GM04503 (cell line): ENCODE data around the gene SRP68.
"Not testable (repeated sequence)": the region's sequence is repeated elsewhere in the genome, so short reads cannot be mapped to it uniquely, and the experiment has no call there.

Experiments
- DNase-seq: peaks from one replicate; pipeline ENCODE4 v3.0.0-alpha.2; 2012; ENCODE audit warnings: low read depth

The SRP68 gene

DNA sequence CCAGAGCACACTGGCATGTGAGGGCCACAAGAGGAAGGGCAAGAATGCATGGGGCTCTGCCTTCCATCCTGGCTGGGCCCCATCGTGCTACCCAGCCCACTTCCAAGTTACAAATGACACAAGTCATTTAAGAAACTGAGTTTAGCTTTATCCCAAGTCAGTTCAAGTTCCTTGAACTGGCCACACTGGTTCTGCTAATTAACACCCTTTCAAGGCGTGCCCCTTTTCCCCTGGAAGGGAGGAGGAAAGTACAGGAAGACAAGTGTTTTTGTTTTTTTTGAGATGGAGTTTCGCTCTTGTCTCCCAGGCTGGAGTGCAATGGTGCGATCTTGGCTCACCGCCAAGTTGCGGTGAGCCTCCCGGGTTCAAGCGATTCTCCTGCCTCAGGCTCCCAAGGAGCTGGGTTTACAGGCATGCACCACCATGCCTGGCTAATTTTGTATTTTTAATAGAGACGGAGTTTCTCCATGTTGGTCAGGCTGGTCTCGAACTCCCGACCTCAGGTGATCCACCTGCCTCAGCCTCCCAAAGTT, 27.8 kb downstream of the SRP68 start:
- not testable (repeated sequence) for DNase-seq

DNA sequence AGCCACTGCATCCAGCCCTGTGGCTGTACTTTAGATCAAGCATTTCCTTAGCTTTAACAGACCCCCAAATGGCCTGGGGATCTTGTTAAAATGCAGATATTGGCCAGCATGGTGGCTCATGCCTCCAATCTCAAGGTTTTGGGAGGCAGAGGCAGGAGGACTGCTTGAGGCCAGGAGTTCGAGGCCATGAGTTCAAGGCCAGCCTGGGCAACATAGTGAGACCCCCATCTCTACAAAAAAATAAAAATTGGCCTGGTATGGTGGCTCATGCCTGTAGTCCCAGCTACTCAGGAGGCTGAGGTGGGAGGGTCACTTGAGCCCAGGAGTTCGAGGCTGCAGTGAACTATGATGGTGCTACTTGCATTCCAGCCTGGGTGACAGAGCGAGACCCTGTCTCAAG, 29.4 kb downstream of the SRP68 start:
- DNase-seq: not testable (repeated sequence)

DNA sequence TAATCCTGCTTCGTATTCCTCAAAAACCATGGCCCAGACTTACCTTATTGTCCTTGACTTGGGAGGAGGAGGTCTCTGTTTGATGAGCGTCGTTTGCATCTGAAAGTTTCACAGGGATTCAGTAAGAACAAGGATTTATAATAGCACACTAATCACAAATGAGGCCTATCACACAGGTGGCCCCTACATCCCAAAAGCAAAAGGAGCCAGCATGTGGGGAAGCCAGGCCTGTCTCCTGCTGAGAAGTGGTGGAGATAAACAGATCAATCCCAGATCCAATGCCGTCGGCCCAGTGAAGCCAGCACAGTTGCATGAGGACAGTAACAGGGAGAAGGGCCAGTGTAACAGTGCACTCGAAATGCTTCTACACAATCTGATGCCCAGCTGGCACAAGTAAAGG, 31.9 kb downstream of the SRP68 start:
- DNase-seq: no peak

DNA sequence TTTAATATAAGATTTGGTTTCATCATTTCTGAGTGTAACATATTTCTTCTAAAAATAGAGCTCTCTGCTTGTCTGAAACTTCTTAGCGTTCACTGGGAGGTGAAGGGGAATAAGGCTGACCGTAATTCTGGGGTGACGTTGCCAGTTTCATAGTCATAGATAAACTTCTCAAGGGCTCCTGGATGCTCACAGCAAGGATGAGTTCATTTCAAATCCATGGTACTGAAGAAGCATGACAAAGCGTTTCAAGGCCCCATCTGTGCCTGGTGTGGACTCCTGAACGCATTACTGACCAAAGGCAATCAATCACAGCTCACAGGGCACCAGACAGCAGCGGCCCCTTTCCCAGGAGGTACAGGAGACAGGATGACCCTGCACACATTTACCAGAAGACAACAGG, 33.2 kb downstream of the SRP68 start:
- no peak for DNase-seq

DNA sequence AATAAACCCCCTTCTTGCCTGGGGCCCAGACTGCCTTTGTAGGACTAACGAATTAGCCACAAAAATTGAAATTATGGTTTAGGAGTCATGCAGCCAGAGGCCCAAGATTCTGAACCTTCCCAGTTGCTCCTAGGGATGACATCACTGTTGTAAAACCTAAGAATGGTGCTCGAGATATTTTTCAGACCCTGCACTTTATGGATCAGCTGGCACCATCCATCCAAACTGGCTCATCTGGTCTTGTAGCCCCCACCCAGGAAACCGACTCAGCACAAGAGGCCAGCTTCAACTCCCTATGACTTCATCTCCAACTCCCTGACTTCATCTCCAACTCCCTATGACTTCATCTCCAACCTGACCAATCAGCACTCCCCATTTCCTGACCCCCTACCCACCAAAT, 34.3 kb downstream of the SRP68 start:
- DNase-seq: no peak

DNA sequence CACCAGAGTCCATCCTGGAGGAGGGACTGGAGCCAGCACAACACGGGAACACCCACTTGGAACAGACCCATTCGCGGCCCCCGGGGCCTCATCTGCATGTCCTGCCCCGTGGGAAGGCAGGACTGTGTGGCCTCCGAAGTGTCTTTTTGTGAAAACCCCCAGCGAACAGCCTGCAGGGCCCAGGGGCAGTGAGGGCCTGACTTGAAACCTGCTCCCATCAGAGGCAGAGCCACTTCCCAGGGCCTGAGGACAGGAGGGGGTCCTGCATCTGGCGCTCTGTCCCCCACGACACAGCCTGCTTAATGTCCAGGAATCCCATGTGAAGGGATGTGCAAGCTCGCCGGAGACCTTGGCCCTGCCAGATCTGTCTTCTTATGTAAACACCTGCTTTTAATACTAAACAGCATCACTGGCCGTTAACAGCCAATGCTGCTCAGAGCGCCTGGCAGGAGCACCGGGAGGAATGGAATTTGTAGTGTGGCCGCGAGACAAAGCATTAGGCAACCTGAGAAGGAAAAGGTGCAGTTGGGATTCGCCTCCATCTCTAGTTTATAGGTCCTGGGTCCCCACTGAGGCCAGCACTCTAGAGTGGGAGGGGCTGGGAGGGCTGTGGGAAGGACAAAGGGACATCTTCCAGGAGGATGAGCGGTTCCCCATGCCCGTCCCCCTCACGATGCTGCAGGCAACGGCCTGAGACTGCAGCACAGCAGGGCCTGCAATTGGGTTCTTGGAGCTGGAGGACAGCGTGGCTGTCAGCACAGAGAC, 35.6 kb downstream of the SRP68 start:
- no peak for DNase-seq

DNA sequence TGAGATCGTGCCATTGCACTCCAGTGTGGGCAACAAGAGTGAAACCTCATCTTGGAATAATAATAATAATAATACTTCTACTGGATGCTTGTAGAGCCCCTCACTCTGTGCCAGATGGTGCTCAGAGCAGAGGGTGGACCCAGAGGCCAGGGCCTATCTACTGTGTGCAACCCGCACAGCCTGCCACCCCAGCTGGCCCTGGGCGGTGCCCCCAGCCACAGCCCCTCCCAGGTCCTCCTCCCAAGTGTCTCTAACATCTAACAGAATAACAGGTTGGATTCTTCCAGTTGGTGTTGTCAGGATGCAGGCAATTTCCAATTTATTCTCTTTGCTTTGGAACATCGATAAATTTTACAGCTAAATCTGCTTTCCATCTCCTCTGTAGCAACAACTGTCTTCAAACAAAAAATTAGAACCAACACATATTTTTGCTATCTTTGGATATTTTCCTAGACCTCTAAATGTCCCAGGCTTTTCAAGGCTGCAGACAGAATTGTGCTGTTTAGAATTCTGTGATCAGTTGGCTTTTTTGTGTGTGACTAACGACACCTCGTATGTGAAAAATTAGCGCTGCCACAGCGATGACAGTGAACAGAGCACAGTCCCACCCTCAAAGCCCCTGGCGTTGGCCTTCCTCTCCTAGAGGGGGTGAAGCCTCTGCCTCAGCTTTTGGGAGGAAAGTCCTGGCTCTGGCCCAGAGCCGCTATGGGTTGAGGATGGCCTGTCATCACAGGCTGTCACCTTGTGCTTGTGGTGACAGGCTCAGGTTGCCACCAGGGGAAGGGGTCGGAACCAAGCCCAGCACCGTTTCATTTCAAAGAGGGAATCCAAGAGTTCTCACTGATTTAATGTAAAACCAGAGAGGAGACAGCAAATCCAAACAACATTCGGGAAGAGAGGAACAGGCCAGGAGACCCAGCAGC, 37.6 kb downstream of the SRP68 start:
- DNase-seq: no peak

DNA sequence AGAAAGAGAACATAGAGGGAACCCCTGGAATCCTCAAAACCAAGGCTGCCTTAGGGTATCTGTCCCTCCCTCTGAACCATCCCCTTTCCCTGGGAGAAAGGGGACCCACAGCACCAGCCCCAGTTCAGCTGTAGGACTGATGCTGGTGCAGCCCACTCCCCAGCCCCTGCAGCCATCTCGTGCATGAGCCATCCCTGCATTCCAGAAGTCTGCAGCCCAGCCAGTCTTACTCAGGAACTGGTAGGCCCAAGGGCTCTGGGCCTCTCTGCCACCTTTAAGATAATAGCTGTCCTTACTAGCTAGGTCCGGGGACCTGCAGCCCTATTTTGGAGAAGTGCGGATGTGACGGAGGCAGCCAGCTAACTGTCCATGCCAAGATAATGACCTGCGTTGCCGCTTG, 39.2 kb downstream of the SRP68 start:
- no peak for DNase-seq

DNA sequence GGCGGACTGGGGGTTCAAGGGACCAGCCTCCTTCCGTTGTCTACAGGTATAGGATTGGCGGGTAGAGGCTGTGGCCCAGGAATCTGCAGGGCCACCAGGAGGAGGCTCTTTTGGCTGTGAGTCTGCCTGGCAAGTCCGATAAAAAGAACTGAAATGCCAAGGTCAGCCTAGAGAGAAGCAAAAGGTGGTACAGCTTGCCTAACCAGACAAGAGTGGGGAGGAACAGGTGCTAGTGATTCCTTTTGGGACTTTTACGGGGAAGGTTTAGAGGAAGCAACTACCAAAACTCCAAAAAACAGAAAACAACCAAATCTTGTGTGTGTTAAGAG, 39.6 kb downstream of the SRP68 start:
- no peak for DNase-seq

DNA sequence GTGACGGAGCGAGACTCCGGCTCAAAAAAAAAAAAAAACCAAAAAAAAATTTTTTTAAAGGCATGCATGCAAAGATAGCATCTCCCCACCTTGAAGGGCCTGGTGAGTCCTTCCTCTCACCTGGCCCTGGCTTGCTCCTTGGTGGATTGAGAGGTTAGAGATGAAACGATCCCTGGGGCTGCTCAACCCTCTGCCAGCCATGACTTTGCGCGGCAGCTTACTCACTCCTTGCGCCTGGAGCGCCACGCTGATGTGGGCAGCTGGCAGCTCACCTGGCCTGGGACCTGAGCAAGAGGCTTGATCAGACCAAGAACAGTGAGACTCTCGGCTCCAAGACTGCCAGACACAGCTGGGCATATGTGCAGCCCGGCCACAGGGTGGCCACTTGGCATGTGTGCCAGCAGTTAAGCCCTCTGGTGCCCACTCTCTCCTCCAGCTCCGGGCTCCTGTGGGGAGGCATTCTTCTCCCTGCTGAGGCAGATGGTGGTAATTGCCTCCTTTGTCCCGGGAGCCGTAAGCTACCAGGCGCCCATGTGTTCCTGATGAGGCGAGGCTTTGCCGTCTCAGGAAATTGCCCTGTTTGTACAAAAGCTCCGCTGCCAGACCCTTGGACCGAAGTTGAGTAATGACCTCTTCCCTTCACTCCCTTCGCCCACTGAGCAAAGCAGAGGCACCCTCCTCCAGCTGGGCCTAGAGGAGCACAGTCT, 40.1 kb downstream of the SRP68 start:
- DNase-seq: no peak

DNA sequence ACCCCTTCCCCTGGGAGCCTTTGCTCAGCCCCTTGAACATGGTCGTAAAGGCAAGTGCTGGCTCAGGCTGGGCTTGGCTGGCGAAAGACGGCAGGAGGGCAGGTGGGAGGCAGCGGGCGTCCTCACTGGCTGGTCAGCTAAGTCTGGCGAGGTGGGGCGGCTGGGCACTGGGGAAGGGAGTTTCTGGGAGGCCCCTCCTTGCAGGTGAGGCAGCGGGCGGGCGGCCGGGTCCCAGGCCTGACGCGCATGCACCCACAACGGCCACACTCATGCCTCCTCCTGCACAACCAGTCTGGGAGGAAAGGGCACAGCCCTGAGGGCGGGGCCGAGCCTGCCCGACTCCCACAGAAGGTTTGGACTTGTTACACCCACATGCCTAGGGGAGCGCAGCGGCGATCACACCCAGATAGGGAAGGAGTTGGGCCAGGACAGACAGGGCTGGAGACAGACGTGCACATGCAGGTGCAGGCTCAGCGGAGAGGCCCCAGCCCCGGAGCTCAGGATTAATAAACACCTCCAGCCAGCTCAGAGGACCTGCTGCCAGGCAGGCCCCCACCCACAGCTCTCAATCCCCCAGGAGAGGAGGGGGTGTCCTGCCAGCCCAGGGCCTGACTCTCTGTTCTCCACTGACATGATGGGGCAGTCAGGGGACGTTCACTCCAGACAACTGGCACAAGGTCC, 45.0 kb downstream of the SRP68 start, which contains the start of gene EVPL:
EVPL (minus strand) TSS at position 148 of the 681 bp plus-strand sequence; CDS start at position 40, 108 bp downstream.
- no peak for DNase-seq

DNA sequence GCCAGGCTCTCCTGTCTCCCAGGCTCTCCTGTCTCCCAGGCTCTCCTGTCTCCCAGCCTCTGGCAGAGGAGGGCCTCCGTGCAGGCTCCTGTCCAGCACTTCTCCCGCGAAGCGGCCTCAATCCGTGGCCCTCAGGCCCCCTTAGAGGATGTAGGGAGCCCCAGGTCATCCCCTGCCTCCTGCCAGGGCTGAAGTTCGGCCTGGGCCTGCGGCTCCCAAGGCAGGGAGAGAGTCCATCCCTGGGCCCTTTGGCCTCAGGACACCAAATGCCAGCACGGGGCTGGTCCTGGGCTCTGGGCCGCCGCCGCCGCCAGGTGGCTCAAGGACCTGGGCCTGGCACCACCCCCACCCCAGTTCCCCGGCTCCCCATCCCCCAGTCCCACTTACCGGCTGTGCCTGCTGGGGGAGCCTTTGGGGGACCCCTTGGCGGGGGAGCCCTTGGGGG, 45.6 kb downstream of the SRP68 start:
- DNase-seq: no peak

DNA sequence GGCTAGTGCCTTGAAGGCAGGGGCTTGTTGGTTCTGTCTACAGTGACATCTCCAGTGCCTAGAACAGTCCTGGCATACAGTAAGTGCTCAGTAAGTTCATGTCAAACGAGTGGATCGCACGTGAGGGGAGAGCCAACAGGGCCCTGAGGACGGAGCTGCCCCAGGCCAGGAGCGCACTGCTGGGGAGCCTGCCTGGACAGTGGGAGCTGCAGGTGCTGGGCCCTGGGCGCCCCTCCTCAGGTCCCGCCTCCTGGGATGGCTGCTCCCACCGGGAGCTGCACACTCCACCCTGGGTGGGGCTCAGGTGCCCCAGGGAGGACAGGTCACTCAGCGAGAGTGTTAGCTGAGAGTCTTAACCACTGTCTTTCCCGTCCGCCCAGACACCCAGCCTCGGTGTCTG, 47.0 kb downstream of the SRP68 start:
- no peak for DNase-seq

DNA sequence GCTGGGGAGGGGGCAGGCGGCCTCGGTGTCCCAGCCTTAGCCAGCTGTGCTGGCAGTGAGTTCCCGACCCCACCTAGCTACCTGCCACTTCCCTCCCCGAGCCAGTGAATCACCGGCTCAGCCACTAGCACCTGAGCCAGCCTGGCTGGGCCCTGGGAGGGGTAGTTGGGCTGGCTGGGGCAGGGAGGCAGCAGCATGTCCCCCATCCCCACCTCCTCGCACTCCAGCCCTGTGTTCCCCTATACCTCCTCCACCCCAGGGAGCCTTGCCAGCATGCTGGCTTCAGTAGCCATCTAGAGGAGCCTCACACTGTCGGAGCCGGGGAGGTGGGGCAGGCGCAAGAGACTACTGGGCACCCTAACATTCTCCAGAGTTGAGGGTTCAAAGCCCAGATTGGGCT, 48.0 kb downstream of the SRP68 start:
- DNase-seq: no peak

DNA sequence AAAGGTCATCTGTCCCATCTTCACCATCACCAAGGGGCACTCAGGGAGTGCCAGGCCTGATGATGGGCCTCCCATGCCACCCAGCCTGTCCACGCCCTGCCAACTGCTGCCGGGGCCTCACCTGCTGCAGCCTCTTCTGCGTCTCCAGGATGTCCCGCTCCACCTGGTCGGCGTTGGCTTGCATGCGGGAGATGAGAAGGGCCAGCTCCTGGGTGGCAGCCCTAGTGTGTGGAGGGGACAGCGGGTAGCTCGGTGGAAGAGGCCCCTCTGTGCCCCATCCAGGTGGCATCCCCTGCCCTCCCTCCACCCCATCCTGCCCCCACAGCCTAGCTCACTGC, 48.4 kb downstream of the SRP68 start:
- no peak for DNase-seq

DNA sequence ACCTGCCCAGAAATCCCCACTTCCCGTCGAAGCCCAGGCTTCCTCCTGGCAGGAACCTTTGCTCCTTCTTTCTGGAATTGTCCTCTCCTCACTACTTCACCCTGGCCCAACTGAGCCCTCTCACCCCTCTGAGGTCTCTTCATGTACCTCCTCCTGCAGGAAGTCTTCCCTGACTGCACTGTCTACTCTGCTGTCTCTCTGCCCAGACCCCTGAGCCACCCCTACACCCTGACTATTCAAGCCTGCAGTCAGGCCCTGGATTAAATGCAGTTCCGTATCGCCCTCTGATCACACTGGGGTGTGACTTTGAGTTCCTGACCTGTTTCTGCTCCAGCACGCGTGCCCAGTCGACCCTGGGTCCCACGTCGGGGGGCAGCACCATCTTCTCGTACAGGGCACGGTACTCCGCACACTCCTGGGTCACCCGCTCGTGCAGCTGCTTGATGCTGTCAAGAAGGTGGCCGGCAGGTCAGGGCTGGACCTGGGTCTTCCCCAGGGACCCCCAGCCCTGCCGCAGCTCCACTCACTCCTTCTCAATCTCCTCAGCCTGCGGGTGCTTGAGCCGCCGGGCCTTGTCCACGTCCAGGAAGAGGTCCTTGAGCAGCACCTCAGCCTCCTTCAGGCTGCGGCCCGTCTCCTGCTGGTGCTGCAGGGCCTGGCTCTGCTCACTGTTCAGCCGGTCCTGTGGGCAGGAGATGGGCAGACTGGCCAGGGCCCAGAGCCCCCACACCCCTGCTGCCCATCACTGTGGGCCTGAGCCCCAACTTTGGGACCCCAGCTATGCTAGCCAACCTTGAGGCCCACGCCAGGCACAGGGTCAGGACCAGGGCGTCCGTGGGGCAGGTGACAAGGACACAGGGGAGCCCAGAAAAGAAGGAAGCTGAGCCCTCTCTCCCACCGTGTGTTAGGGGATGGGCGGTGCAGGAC, 49.1 kb downstream of the SRP68 start:
- no peak for DNase-seq

DNA sequence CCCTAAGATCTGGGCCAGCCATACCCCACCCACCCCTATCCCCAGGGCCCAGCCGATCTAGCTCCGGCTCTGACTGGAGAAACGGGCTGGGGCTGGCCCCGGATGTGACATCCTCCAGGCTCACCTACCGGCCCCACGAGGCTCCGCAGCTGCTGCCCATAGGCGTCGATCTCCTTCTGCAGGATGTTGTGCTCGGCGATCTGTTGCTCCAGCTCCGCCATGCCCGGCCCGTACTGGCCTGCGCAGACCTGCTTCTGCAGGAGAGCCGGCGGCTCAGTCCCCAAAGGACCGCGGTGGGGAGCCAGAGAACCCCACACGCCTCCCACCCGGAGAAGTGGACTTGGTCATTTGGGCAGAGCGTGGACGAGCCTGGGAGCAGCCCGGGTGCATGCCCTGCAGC, 50.0 kb downstream of the SRP68 start:
- DNase-seq: no peak

DNA sequence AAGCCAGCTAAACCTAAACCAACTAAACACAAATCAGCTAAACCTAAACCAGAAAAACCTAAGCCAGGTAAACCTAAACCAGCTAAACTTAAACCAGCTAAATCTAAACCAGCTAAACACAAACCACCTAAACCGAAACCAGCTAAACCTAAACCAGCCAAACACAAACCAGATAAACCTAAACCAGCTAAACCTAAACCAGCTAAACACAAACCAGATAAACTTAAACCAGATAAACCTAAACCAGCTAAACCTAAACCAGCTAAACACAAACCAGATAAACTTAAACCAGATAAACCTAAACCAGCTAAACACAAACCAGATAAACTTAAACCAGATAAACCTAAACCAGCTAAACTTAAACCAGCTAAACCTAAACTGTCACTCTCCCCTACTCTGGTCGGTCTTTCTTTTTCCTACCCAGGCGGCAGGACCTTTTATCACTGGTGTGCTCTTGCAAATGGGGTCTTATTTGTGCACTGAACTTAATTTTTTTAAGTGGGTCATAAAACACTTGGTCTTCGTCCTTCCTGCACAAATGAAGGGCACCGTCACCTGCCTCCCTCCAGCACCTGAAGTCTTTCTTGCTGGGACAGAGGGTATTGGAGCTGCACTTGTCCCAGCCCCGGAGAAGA, 52.4 kb downstream of the SRP68 start:
- no peak for DNase-seq

DNA sequence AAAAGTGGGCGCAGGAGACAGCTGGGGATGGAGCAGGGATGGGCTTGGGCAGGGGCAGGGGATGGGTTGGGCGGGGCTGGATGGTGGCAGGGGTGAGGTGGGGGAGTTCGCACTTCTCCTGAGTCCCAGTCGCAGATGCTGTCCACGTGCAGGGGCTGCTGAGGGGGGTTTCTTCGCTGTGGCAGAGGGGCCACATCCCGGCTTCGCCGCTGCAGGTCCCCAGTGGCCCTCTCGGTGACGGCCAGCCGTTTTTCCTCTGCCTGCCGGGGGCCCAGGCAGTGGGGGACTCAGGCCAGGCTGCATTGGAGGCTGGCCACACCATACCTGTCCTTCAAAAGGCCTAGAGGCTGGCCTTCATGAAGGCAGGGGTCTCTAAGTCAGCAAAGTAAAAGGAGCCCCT, 53.5 kb downstream of the SRP68 start:
- DNase-seq: no peak

DNA sequence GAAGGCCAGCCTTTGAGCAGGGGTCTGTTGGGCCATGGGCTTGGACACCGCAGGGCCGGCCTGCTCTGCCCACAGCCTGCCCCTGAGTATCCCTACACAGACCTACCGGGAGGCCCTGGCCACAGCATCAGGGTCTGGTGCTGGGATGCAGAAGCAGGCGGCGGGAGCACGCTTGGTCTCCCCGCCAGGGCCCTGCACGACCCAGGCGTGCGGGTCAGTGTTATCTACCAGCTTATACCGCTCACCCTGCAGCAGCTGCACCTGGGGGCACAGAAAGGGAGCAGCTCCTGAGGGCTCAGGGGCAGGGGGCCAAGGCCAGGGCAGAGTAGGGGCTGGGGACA, 54.0 kb downstream of the SRP68 start:
- DNase-seq: no peak
